DLD1 (cell line): ENCODE data around the gene SOST.

Experiments used
- in situ Hi-C: cut with HindIII; loops from 2 replicates; pipeline ENCODE4 v1.10.0; 2017; ENCODE audit warnings: low sequenced_read_pairs

The SOST gene

DNA sequence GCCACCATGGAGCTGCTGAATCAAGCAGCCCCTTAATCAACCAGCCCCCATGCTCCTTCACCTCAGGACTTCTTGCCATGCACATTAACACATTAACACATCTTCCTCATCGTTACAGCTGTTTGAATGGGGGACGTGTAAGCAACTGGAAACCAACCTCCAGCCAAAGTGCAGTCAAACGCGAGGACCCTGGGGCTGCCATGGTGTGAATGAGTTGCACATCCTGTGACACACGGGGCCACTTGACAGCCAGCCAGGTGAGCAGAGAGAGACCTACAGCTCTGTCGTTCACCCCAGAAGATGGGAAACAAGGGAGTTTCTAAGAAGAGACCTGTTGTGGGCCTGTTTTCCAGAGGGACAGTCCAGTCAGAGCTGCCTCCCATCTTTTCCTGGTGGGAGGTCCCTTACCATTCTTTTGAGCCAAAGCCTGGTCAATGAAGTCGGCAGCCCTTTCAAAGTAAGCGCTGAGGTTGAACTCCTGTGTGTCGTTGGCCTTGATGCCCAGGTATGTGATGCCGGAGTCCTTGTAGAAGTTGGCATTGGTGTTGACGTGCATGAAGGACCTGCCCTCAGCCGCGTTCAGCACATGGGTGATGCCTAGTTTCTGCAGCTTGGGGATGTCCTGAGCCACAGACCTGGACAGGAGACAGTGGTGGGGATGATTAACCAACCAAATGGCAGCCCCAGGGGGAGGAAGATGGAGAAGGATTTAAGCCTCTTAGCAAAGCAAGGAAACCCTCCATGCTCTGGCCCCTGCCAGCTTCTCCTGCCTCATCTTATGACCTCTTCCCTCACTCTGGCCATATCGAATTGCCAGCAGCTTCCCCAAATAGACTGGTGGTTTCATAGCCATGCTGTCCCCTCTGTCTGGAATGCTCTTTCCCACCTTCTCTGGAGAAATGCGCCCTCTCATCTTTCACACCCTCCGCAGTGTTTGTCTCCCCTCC is 16.0 kb upstream of the SOST start:
- in situ Hi-C loops, result no loop called here

DNA sequence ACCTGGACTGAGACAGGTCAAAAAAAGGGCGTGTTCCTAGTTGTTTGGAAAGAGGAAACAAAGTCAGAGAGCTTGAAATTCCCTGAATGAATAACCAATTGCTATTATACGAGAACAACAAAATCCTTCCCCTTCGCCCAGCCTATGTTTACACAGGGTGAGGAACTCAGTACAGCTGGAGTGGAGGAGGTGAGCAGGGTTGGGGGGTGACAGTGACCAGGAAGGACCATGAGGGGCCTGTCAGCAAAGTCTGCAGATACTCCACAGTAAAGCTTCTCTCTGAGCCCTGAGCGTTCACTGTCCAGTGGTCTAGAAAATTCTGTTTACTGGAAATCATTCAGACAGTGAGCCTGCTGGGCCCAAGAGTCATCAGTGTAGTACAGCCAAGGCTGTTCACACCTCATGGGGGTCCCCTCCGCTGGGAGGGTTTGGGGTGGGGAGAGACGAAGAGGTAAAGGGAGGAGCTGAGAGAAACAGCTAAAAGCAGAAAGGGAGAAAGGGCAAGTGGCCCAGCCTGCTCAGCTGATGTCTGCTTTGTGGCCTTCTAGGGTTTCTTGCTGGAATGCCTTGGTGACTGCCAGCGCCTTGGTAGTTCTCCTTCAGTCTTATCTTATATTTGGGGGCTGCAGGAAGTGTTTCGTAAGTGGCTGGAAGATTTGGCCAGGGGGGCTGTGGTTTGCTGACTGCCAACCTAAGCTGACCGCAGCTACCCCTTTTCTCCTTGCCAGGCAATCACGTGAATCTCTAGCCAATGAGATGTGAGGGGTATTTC is 14.5 kb upstream of the SOST start:
- in situ Hi-C loops, result no loop called here

DNA sequence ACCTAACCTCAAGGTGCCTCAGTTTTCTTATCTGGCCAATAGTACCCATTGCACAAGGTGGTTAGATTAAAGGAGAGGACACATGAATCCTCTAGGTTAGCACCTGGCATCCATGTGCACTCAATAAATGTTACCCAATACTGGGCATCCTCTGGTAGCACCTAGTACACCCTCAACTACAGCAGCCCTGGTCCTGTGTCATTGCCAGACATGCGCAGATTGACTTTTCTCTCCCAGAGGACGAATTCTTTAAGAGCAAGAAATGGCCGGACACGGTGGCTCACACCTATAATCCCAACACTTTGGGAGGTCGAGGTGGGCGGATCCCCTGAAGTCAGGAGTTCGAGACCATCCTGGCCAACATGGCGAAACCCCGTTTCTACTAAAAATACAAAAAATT is 12.9 kb upstream of the SOST start:
- in situ Hi-C loops, result no loop called here

DNA sequence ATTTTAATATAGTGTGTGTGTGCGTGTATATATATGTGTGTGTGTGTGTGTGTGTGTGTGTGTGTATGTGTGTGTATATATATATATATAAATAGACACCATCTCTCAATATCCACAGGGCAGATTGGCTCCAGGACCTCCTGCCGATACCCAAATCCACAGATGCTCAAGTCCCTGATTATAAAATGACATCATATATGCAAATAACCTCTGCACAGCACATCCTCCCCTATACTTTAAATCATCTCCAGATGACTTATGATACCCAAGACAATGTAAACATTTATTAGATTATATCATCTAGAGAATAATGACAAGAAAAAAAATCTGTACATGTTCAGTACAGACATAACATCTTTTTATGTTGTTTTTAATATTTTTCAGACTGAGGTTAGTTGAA is 12.4 kb upstream of the SOST start:
- in situ Hi-C loops, result no loop called here

DNA sequence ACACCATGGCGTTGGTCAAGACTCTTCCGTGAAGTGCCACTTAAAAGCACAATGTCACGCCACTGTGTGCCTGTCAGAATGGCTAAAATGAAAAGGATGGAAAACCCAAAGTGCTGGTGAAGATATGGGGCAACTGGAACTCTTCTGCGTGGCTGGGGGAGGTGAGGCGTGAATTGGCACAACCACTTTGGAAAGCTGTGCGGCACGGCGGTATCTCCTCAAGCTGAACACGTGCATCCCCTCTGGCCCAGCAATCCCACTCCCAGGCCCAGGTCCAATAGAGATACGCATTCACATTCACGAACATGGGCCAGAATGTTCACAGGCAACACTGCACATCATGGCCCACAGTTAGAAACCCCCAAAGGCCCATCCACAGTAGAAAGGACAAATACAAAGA is 11.3 kb upstream of the SOST start:
- in situ Hi-C loops, result loop anchor here (5.0 kb wide), 1 partner anchor 68 kb away; no protein-coding TSS in a partner anchor

DNA sequence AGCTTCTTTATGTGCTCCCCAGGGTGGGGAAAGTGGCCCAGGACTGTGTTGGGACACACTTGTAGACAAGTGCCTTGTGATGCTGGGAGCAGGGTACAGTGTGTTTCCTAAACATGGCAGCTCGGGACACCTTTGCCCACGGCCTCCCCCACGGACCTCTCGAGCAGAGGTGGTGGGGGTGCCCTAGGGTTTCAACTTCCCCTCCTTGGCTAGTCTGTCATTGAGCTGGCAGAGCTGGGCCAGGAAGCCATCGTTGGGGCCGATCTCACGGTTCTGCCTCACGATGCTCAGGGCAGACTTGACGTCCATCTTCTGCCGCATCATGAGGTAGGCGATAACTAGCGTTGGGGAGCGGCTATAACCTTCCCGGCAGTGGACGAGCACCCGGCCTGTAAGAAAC is 10.8 kb upstream of the SOST start:
- in situ Hi-C loops, result loop anchor here (5.0 kb wide), 1 partner anchor 67 kb away; no protein-coding TSS in a partner anchor

DNA sequence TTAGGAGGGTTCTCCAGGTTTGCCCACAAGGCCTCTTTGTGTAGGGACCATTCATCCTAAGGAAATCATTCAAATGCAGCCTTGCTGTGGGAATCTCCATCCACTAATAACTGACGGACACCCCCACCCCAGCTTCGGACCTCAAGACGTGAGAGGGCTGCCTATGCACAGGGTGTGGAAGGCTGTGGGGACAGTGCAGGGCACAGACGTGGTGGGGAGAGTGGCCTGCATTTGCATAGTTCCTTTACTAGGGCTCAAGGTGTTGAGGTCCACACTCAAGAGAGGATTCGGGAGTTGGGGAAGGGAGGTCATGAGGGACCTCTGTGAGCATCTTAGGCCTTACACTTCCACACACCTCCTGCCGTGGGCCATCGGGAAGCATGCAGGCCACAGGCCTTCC is 10.4 kb upstream of the SOST start:
- in situ Hi-C loops, result loop anchor here (5.0 kb wide), 1 partner anchor 67 kb away; no protein-coding TSS in a partner anchor

DNA sequence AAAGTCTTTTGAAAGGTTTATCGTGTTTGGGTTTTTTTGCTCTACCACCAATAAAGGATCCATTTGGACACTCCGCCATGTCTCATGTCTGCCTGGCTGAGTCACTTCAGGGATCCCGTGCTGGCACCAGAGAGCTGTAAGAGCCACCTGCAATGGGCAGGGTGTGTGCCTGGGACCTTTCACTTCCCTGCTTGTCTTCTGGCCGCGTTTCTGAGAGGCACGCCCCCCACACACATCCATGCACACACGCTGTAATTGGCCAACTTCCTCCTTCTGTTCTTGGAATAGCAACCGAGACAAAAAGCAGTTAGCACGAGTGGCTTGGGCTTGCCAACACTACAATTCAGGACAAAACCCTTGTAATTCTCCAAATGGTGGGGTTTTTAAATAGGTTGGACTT is 9.8 kb upstream of the SOST start:
- in situ Hi-C loops, result loop anchor here (5.0 kb wide), 1 partner anchor 66 kb away; no protein-coding TSS in a partner anchor

DNA sequence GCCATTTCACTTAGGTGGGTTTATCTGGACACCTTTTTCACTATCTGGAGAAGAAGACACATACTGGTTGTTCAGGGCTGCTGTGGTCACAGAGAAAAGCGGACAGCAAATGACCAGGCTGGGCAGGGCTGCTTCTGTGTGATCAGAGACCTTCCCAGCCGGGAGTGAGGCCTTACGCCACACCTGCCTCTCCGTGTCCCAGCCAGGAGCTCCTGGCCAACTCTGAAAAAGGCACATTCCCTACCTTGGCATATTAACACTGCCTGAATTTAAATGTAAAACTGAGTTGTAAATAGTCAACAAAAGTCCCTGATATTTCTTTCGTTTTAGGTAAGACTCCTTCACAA is 9.1 kb upstream of the SOST start:
- in situ Hi-C loops, result loop anchor here (5.0 kb wide), 1 partner anchor 65 kb away; no protein-coding TSS in a partner anchor

DNA sequence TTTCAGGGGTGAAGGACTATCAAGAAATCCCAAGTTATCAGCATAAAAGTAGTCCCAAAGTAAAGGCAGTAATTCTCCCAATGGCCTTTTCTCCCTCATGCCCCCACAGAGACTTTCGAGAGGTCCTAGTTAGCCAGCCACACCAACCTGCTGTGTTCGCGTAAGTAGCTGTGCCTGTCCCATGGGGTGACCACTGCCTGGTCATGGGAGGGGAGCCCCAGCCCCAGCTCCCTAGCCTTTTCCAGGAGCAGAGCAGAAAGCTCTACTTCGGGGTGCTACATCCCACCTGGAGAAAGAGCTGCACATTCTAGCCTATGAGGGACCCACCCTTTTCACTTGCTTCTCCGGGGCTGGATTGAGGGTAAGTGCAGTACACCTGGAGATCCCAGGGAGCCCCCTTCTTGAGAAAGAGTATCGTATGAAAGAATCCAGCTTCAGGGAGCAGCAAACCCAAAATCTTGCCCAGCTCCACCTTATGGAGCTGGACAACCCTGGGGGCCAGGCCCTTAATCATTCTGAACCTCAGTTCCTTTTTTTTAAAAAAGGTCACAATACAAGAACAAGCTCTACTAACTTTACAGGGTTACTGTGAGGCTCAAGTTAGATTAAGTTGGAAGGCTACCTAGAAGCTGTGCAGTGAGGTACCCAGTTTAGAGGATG is 8.6 kb upstream of the SOST start:
- in situ Hi-C loops, result loop anchor here (5.0 kb wide), 1 partner anchor 65 kb away; no protein-coding TSS in a partner anchor

DNA sequence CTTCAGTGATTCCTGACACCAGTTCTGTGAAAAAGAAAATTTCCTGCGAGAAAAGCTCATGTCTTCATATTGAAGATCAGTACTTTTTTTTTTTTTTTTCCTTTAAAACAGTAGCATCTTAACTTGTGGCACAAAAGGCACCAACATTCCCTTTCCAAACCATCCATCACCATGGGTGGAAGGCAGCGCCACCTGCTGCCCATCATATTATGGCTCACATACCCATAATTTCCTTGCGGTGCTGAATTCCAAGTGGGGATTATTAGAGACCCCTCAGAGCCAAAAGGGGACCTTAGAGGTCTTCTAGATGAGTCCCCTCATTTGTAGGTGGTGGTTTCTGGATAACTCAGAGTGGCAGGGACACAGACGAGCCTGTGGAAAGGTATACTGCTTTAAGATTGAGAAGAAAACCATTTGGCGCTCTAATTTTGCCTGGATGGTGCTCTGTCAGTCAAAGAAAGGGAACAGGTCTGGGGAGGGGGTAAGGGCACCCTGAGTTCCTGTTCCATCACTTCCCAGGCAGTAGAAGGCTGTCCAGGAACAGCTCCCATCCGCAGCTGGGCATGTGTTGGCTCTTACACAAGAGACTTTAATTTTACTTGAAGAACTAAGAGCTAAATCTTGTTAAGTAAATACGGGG is 7.9 kb upstream of the SOST start:
- in situ Hi-C loops, result loop anchor here (5.0 kb wide), 1 partner anchor 64 kb away; no protein-coding TSS in a partner anchor

DNA sequence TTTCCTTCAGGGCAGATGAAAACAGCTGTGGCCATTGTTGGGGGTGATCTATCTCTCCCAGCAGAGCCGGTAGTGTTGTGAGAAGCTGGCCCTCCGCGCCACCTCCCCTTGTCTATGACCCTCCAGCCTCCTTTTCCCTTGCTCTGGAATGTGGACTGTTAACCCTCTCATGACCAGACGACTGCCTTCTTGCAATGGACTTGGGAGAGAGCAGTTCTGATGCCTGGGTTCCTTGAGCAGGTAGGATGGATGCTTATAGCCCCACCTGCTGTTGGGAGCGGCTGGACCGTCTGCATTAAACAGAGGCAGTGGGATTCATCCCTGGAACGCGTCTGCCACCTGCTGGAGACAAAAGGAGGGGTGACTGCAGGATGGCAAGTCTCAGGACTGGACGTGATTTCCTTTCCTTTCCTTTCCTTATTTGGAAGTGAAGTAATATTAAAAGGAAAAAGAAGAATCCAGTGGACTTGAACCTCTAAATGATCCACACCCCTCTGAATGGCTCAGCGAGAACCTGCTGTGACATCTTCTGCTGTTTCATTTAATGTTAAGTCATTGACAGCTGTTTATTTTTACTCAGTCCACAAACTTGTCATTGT is 1.8 kb upstream of the SOST start:
- in situ Hi-C loops, result no loop called here

DNA sequence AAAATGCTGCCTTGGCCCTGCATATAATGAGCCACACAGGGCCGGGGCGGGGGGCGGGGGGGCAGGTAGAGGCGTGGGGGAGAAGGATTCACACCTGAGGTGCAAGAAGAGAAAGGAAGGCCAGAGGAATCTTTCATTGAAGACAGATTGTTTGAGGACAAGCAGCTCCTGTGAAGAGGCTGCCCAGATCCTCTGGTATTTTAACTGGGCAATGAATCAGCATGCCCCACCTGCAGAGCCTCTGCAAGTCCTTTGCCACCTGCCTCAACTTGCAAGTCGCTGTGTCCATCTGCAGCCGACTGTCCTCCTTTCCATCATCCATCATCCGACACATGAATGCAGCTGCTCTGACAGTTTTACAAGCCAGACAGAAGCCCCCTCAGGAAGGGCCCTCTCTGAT is 1.2 kb upstream of the SOST start:
- in situ Hi-C loops, result loop anchor here (10.0 kb wide), 1 partner anchor 175 kb away; no protein-coding TSS in a partner anchor

DNA sequence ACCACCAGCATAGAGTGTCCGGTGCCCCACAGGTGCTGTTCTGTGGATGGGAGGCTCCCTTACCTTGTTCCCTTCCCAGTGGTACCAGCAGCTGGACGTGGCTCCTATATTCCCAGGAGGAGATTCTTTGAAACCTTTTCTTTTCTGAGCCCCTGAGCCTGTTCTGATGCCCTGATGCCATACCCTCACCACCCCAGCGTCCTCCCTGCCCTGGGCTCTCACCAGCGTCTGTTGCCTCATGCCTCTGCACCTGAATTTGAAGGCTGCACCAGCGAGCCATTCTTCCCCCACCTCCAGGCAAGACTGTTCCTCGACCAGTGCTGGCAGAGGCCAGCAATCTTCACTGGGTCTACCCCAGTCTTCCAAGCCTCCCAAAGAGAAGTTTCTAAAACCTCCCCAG is 505 bp downstream of the SOST start:
- in situ Hi-C loops, result loop anchor here (10.0 kb wide), 1 partner anchor 173 kb away; no protein-coding TSS in a partner anchor

DNA sequence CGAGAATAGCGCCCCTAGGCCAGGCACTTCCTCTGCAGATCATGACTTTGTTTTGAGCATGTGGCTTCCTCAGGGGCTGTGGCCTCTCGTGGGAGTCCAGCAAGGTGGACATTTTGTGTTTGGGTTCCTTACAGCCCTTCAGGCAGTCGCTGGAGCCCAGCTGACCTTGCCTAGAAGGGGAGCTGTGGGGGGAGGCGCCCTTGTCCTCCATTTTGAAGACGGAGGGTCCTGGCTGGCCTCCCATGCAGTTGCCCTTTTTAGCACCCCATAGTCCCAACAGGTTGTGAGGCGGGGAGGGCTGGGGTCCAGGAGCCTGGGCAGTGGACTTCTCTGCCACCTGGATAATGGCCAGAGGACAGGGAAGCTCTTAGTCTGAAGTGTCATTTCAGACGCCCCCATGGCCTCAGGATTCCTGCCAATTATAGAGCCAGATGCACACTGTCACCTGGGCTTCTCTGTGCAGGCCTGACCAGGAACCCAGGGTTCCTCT is 1.4 kb downstream of the SOST start:
- in situ Hi-C loops, result loop anchor here (10.0 kb wide), 1 partner anchor 172 kb away; no protein-coding TSS in a partner anchor

DNA sequence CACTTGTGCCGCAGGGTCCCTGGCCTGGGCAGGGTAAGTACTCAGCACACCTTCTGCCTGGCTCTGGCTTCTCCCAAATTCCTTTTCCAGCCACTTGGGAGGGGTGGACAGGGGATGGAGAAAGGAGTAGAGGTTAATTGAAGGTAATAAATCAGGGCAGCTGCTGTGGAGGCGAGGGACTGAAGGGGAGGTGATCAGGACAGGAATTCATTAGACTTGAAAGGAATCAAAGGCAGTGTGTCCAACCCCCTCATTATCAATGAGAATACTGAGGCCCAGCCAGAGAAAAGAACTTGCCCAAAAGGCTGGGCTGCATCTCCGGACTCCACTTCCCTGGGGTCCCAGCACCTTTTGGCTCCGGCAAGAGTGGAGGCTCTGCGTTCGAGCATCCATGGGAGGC is 2.4 kb downstream of the SOST start:
- in situ Hi-C loops, result loop anchor here (10.0 kb wide), 1 partner anchor 171 kb away; no protein-coding TSS in a partner anchor

DNA sequence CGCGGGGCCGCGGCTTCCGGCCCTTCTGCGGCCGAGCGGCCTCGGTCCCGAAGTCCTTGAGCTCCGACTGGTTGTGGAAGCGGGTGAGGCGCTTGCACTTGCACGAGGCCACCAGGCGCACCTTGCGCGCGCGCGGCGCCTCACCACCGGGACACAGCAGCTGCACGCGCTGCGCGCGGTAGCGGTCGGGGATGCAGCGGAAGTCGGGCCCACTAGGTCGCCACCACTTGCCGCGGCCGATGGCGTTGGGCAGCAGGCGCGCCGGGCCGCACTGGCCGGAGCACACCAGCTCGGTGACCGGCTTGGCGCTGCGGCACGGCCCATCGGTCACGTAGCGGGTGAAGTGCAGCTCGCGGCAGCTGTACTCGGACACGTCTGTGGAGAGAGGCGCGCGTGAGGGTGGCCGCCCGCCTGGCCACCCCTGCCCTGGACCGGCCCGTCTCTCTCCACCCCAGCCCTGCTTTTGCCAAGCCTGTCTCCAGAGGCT is 3.2 kb downstream of the SOST start:
- in situ Hi-C loops, result loop anchor here (10.0 kb wide), 1 partner anchor 171 kb away; no protein-coding TSS in a partner anchor

DNA sequence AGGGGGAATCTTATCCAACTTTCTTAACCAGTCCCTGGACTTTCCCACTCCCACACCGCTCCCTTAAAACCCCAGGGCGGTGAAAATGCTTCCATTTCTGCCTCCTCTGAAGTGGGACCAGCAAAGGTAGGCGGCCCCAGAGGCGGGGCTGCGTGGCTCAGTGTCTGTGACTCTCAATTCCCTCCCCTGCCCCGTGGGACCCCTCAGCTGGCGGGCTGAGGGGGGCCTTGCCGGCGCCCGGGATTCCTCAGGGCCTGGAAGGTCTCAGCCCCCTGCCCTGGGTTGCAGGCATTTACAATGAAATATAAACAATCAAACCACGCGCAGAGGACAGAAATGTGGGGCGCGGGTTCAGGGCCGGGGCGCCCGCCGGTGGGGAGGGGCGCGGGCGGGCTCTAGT is 3.6 kb downstream of the SOST start:
- in situ Hi-C loops, result loop anchor here (10.0 kb wide), 1 partner anchor 170 kb away; no protein-coding TSS in a partner anchor

DNA sequence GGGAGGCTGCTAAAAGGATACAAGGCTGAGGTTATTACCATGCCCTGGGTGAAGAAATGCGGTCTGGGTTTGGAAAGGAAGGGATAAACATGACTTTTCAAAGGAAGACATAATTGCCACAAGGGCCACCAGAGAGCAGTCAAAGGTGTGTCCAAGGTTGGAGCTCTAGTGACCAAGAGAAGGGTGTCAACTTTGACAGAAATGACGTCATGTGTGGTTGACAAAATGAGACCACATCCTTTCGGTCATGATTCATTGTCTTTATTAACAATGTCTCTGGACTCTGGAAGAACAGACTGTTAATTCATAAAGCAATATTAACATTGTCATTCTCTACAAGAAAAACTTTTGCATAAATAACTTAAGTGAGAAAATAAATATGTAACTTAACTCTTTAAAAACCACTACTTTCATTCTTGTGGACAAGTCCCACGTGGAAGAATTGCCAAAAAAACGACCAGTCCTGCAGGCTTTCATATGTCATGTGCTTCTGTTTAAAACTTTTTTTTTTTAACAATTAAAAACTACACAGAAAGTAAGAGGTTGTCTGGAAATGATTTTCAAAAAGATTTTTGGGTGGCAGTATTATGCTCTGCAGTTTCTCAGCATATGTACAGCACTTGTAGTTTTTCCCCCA is 5.0 kb downstream of the SOST start:
- in situ Hi-C loops, result loop anchor here (10.0 kb wide), 1 partner anchor 169 kb away; no protein-coding TSS in a partner anchor
